ENCODE data around the gene TM9SF4.

Gene TM9SF4

GRCh38 chr20:32128167-32128566 is 18.7 kb downstream of the TM9SF4 start (continued):
- TF ChIP-seq PATZ1 (CRISPR knock-in tag; IDR thresholded peaks at IDR 0.05; ENCODE audit: borderline replicate concordance) = no peak
- no peak for TF ChIP-seq TCF4 (CRISPR knock-in tag; IDR thresholded peaks at IDR 0.05; ENCODE audit: borderline replicate concordance)
- no peak for TF ChIP-seq TOX (CRISPR knock-in tag; IDR thresholded peaks at IDR 0.05; ENCODE audit: borderline replicate concordance)
- TF ChIP-seq PPARA (CRISPR knock-in tag; IDR thresholded peaks at IDR 0.05; ENCODE audit: borderline replicate concordance) = no peak
- TF ChIP-seq ZC3H10 (CRISPR knock-in tag; IDR thresholded peaks at IDR 0.05) = no peak

GRCh38 chr20:32129863-32130262 is 20.3 kb downstream of the TM9SF4 start:
- no peak for ATAC-seq
- TF ChIP-seq BACH2 (CRISPR knock-in tag; IDR thresholded peaks at IDR 0.05; ENCODE audit: borderline replicate concordance) (no peak), TCF4 (CRISPR knock-in tag; IDR thresholded peaks at IDR 0.05; ENCODE audit: borderline replicate concordance) (no peak), OSR1 (CRISPR knock-in tag; IDR thresholded peaks at IDR 0.05) (no peak), ZFP3 (CRISPR knock-in tag; IDR thresholded peaks at IDR 0.05) (no peak), ZNF8 (CRISPR knock-in tag; IDR thresholded peaks at IDR 0.05) (no peak), ARNTL (CRISPR knock-in tag; IDR thresholded peaks at IDR 0.05; ENCODE audit: borderline replicate concordance, low read depth) (no peak), ZC3H10 (CRISPR knock-in tag; IDR thresholded peaks at IDR 0.05) (no peak), CSDC2 (CRISPR knock-in tag; IDR thresholded peaks at IDR 0.05) (no peak), PPARA (CRISPR knock-in tag; IDR thresholded peaks at IDR 0.05; ENCODE audit: borderline replicate concordance) (no peak), PATZ1 (CRISPR knock-in tag; IDR thresholded peaks at IDR 0.05; ENCODE audit: borderline replicate concordance) (no peak)
- TF ChIP-seq, protein P1, sequence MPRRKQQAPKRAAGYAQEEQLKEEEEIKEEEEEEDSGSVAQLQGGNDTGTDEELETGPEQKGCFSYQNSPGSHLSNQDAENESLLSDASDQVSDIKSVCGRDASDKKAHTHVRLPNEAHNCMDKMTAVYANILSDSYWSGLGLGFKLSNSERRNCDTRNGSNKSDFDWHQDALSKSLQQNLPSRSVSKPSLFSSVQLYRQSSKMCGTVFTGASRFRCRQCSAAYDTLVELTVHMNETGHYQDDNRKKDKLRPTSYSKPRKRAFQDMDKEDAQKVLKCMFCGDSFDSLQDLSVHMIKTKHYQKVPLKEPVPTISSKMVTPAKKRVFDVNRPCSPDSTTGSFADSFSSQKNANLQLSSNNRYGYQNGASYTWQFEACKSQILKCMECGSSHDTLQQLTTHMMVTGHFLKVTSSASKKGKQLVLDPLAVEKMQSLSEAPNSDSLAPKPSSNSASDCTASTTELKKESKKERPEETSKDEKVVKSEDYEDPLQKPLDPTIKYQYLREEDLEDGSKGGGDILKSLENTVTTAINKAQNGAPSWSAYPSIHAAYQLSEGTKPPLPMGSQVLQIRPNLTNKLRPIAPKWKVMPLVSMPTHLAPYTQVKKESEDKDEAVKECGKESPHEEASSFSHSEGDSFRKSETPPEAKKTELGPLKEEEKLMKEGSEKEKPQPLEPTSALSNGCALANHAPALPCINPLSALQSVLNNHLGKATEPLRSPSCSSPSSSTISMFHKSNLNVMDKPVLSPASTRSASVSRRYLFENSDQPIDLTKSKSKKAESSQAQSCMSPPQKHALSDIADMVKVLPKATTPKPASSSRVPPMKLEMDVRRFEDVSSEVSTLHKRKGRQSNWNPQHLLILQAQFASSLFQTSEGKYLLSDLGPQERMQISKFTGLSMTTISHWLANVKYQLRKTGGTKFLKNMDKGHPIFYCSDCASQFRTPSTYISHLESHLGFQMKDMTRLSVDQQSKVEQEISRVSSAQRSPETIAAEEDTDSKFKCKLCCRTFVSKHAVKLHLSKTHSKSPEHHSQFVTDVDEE (CRISPR knock-in tag; IDR thresholded peaks at IDR 0.05) = no peak

GRCh38 chr20:32130352-32130751 is 20.8 kb downstream of the TM9SF4 start:
- ATAC-seq = no peak
- TF ChIP-seq PPARA (CRISPR knock-in tag; IDR thresholded peaks at IDR 0.05; ENCODE audit: borderline replicate concordance) = no peak
- no peak for TF ChIP-seq ZNF565 (CRISPR knock-in tag; conservative IDR thresholded peaks at IDR 0.05; ENCODE audit: low read depth)
- TF ChIP-seq ESRRG (CRISPR knock-in tag; IDR thresholded peaks at IDR 0.05) = no peak
- TF ChIP-seq SNAI2 (CRISPR knock-in tag; IDR thresholded peaks at IDR 0.05) = no peak
- no peak for TF ChIP-seq ZFP3 (CRISPR knock-in tag; IDR thresholded peaks at IDR 0.05)
- TF ChIP-seq, protein P2, sequence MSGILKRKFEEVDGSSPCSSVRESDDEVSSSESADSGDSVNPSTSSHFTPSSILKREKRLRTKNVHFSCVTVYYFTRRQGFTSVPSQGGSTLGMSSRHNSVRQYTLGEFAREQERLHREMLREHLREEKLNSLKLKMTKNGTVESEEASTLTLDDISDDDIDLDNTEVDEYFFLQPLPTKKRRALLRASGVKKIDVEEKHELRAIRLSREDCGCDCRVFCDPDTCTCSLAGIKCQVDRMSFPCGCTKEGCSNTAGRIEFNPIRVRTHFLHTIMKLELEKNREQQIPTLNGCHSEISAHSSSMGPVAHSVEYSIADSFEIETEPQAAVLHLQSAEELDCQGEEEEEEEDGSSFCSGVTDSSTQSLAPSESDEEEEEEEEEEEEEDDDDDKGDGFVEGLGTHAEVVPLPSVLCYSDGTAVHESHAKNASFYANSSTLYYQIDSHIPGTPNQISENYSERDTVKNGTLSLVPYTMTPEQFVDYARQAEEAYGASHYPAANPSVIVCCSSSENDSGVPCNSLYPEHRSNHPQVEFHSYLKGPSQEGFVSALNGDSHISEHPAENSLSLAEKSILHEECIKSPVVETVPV (CRISPR knock-in tag; IDR thresholded peaks at IDR 0.05) = no peak
- TF ChIP-seq BACH2 (CRISPR knock-in tag; IDR thresholded peaks at IDR 0.05; ENCODE audit: borderline replicate concordance) = no peak
- TF ChIP-seq OSR1 (CRISPR knock-in tag; IDR thresholded peaks at IDR 0.05) = no peak
- TF ChIP-seq ARNTL (CRISPR knock-in tag; IDR thresholded peaks at IDR 0.05; ENCODE audit: borderline replicate concordance, low read depth) = no peak
- TF ChIP-seq CSDC2 (CRISPR knock-in tag; IDR thresholded peaks at IDR 0.05) = no peak
- TF ChIP-seq PATZ1 (CRISPR knock-in tag; IDR thresholded peaks at IDR 0.05; ENCODE audit: borderline replicate concordance) = no peak
- no peak for TF ChIP-seq GLIS3 (CRISPR knock-in tag; IDR thresholded peaks at IDR 0.05)
- no peak for TF ChIP-seq ZFP30 (CRISPR knock-in tag; IDR thresholded peaks at IDR 0.05)
- TF ChIP-seq, protein P1 (CRISPR knock-in tag; IDR thresholded peaks at IDR 0.05) = no peak
- no peak for TF ChIP-seq TOX (CRISPR knock-in tag; IDR thresholded peaks at IDR 0.05; ENCODE audit: borderline replicate concordance)
- TF ChIP-seq ZC3H10 (CRISPR knock-in tag; IDR thresholded peaks at IDR 0.05) = no peak
- TF ChIP-seq ZNF70 (CRISPR knock-in tag; IDR thresholded peaks at IDR 0.05) = no peak
- no peak for TF ChIP-seq TCF4 (CRISPR knock-in tag; IDR thresholded peaks at IDR 0.05; ENCODE audit: borderline replicate concordance)
